HUDEP-2 (cell line): Measurements from ENCODE around the gene TARM1.
A peak's percentile ranks its signal among the peaks of the same experiment; 100 is the strongest.

Source experiments
- DNase-seq, 76 experiments: peaks; one replicate each; lab custom pipeline; 2025; ENCODE audit not compliant: unreplicated experiment in 76 of 76; lab: John Stamatoyannopoulos, UW

TARM1 gene

DNA sequence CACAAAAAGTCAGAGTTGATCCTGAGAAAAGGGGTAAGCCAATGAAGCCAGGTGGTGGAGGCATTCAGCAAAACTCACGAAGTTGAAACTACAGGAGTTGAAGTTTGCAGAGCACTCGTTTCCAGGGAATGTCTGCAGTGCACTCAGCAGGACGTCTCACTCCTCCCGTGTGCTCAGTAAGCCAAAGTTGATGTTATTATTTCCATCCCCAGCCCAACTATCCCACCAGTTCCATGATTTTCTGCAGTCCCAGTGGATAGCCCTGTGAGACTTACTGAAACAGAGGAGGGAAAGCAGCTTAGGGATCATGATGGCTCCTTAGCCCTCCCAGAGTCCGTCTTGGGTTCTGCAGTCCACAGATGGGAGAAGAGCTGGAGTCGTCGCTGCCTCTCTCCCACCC is at the start of gene TARM1:
TARM1 (minus strand) TSS at position 334 of the 400 bp plus-strand sequence; CDS start at position 309, 25 bp downstream.
- DNase-seq, result no peak

DNA sequence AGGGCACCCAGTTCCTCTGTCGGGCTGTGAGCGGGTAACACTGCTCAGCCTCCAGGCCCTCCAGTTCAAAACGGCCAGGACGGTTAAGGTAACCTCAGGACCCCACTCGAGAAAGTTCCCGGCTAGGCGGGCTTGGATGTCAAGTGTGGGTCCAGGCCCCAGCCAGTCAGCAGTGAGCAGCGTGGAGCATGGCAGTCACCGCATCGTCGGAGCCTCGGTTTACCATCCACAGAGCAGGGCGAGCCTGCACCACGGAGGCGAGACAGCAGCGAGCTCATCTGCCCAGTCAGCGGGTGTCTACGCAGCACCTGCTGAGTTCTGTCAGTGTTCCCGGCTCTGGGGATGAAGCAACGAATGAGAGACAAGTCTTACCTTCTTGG is 48.4 kb upstream of the TARM1 start:
- no peak for DNase-seq

DNA sequence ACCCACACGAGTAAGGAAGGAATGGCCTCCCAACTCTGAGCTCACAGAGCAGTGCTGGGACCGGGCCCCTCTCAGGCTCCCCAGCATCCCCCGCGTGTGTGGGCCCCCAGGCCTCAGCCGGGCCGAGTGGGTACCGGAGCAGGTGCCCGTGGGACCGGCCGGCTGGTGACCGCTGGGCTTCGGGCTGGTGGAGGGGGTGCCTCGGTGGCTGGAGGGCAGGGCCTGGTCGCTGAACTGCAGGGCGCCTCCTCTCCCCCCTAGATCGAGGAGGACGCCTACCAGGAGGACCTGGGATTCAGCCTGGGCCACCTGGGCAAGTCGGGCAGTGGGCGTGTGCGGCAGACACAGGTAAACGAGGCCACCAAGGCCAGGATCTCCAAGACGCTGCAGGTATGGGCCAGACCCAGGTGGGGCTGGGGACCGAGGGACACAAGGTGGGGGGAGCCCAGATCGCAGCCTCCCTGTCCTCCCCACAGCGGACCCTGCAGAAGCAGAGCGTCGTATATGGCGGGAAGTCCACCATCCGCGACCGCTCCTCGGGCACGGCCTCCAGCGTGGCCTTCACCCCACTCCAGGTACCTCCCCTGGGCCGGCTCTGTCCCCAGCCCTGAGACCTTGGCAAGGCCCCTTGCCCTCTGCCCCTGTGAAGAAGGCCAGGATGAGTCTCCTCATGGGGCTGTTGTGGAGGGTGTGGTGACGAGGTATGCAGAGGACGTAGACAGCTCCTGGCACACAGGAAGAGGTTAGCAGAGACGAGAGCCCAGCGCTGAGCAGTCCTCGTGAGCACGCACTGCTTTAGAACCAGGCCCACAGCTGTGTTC is 47.8 kb upstream of the TARM1 start:
- no peak for DNase-seq

DNA sequence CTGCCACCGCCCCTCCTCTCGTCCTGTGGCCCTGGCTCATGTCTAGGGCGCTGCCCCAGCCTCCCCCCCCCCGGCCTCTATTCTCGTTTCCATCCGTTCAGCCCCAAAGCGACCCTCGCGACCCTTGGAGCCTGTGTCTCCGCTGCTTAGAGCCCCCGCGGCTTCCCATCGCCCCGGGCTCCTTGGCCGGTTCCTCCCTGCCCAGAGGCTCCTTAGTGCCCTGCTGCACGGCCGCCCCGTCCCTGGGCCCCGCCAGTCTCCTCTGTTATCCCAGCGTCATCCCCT is 47.2 kb upstream of the TARM1 start:
- DNase-seq, result no peak

DNA sequence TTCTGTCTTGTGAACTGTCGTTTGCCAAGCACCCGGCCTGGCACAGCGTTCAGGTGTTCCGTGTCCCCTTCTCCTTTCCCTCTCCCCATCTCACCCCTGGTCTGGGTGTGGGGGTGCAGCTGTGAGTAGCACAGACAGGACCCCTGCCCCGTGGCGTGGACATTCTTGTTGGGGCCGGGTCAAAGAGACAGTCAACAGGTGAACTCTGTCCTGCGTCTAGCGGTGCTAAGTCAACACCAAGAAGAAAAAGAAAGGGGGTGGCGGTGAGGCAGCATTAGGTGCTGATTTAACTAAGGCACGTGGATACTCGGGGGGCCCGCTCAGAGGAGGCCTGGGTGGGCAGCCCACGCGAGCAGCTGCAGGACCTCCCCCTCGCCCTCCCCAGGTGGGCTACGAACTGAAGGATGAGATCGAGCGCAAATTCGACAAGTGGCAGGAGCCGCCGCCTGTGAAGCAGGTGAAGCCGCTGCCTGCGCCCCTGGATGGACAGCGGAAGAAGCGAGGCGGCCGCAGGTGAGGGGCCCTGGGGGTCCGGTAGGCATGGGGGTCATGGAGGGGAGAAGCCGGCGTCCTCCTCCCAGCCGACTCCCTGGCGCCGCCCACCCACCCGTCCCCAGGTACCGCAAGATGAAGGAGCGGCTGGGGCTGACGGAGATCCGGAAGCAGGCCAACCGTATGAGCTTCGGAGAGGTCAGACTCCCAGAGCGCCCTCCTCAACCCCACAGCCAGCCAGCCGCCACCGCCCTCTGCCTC is 46.7 kb upstream of the TARM1 start:
- no peak for DNase-seq

DNA sequence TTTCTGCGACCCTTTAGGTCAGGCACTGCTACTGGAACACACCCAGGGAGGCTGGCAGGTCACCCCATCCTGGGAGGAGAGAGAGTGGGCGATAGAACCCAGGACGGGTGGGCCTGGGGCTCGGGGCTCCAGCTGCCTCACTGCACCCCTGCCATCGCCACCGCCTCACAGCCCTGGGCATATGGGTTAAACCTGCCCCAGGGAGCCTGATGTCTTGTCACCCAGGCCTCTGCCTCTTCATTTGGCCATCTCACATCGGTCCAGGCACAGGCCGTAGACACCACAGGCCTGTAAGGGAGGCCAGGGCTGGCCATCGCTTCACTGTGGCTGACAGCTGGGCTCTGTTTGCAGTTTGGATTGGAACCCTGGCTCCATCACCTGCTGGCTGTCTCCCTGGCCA is 44.5 kb upstream of the TARM1 start:
- DNase-seq, result no peak

DNA sequence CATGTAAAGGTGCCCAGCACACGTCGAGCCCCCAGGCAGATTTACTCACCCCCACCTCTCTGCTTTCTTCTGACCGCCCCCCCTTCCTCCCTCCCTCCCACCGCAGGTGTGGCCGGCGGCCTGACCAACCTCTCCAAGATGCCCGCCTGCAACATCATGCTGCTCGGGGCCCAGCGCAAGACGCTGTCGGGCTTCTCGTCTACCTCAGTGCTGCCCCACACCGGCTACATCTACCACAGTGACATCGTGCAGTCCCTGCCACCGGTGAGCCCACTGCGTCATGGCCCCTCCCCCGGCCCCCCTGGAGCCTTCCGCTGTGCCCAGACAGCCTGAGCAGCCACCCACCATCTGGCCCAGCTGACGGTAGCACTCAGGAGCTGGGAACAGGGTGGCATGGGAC is 43.2 kb upstream of the TARM1 start:
- DNase-seq, result no peak

DNA sequence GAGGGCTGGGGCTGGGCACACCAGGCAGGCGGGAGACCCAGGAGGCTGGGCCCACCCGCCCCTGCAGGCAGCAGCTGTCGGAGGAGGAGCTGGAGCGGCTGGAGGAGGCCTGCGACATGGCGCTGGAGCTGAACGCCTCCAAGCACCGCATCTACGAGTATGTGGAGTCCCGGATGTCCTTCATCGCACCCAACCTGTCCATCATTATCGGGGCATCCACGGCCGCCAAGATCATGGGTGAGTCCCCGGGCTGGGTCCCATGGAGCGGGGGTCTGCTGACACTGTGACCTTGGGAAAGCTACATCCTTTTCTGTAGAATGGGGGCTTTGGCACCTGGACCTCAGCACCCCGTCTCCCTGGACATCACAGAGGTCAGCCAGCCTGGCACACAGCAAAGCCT is 42.5 kb upstream of the TARM1 start:
- no peak for DNase-seq

DNA sequence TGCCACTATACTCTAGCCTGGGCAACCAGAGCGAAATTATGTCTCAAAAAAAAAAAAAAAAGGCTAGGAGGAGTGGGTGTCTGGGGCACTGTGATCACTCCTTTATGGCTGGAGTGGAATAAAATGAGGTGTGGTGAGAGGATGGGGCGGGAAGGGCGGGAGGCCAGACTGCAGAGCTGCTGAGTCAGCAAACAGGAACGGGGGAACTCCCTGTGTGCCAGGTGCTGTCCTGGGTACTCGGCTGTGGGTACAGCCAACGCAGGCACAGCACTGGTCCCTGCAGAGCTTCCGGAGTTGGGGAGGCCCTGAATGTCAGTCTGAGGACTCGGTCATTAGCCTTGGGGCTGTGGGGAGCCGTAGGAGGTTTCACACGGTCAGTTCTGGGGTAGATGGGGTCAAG is 40.1 kb upstream of the TARM1 start:
- DNase-seq, result no peak

DNA sequence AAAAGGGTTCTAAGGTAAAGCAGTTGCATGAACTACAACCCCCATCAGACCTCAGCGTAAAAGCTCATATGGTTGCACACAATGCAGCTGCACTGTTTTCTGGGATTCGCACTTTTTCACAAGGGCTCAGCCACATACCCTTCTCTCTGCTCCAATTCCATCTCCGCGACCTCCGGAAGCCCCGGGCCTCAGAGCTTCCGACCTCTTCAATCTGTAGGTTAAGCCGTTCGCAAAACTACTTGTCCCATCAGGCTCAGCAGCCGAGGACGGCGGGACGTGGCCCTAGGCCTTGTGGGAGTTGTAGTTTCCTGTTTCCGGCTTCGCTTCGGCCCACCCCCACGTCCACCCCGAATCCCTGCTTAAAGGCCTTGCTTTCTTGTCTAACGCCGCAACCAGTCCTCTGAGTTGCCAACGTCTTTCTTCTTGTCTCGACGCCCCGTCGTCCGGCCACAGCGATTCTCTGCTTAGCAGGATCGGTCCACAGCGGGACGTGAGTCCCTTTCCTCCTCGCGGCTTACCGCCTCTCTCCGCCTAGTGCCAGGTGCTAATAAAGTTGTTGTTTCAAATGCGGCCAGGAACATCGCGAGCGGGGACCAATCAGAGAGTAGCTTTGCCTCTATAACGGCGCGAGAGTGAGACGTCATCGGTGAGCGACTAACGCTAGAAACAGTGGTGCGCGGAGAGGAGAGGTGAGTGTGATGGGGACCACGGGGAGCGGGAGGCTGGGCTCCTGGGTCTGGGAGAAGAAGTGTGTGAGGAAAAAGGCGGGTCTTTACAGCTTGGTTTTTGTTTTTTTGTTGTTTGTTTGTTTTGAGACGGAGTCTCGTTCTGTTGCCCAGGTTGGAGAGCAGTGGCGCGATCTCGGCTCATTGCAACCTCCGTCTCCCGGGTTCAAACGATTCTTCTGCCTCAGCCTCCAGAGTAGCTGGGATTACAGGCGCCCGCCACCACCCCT is 34.2 kb upstream of the TARM1 start, which contains the start of the genes PRPF31 and TFPT:
PRPF31 (plus strand) TSS at position 646 of the 955 bp plus-strand sequence. CDS start 2,525 bp downstream, outside the sequence.
TFPT (minus strand) TSS at position 549 of the 955 bp plus-strand sequence; CDS start at position 161, 388 bp downstream.
- DNase-seq, result peak; percentile 63 to 99 (median 95)

DNA sequence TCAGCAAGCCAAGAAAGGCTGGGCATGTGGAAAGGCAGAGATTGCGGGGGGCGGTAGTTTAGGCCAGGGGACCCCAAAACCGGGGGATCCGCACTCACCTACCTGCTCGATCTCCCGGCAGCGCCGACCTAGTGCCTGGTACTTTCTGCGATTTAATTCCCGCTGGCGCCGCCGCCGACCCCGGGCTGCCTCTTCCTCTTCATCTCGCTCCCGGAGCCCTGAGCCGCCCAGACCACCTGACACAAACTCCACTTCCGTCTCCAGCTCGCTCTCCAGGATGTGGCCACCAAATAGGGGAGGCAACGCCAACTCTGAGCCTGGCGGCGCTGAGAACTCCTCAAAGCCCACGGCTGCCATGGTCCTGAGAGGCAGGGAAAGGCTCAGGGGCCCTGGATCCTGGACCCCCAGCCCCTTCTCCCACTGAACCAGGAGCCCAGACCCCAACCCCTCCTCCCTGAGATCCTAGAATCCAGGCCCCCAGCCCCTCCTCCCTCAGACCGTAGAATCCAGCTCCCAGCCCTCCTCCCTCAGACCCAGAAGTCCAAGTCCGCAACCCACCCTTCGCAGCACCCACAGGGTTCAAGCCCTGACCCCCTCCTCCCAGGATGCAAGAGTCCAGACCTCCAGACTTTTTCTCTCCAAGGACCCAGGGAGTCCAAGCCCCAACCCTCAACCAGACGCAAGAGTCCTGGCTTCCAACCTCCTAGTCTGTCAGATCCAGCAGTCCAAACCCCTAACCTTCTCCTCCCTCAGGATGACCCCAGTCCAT is 33.4 kb upstream of the TARM1 start:
- peak in 26 of 76 experiments; percentile 5 to 46 (median 24) for DNase-seq

DNA sequence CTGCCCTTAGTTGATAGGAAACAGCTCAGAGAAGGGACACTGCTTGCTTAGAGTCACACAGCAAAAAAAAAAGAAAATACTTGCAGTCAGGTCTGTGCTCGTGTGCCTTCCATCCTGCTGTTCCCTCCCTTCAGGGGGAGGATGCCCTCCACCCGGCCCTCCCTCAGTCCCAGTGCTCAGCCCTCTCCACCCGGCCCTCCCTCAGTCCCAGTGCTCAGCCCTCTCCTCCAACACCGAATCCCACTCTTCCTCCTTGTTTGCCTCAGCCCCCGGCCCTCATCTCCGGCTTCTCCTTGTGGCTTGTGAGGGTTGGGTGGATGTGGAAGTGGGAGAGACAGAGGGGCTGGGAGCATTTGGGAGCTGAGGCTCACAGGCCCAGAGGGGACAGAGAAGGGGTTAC is 28.5 kb upstream of the TARM1 start:
- peak in 2 of 76 experiments; percentile 7 to 12 for DNase-seq

DNA sequence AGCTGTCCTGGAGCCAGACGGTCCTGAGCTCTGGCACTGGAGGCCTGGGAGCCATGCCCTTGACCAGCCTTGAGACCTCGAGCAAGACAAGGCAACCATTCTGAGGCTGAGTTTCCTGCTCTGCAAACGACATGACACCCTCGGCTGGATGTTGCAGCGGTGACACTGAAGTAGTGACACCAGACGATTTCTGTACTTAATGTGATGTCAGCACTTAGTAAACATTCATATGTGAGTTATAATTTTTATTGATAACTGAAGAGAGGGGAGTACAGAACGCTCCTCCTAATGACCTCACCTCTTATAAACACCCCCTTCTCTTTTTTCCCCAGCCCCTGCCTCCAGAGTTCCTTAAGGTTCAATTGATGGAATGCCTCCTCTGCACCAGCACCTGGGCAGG is 27.3 kb upstream of the TARM1 start:
- no peak for DNase-seq

DNA sequence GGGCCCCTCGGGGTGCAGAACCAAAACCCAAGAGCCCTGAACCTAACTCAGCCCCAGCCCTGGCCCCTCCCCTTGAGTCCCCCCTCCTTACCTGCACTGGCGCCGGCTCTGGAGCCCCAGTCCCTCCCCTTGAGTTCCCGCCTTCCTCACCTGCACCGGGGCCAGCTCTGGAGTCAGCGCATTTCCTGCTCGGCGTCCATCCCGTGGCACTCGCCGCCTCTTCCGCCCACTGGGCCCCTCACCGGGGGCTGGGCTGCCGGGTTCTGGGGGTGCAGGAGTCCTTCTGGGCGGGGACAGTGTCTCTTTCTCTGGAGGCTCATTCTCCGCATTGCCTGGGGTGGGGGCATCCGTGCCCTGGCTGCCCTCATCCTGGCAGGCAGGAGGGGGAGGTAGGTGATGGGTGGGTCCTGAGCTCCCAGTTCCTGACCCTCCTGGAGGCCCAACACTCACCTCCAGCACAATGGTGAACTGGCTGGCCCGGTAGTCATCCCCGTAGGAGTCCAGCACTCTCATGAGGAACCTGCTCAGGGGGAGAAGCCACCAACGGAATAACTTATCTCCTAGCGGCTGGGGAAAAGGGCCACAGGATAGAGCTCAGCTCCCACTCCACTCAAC is 26.8 kb upstream of the TARM1 start:
- DNase-seq, result no peak

DNA sequence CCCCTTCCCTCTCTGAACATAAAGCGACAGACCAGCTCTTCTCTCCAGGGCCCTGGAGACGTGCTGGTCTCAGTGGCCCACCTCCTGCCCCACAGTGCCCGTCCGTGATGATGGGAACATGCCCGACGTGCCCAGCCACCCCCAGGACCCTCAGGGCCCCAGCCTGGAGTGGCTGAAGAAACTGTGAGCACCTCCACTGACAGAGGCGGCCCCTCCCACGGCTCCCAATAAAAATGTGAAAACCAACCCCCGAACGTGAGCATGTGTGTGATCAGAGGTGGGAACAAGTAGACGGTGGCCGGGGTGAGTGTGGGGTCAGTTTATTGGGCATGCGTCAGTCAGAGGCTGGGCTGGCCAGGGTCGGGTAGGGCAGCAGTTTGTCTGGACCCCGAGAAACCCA is 25.6 kb upstream of the TARM1 start:
- no peak for DNase-seq

DNA sequence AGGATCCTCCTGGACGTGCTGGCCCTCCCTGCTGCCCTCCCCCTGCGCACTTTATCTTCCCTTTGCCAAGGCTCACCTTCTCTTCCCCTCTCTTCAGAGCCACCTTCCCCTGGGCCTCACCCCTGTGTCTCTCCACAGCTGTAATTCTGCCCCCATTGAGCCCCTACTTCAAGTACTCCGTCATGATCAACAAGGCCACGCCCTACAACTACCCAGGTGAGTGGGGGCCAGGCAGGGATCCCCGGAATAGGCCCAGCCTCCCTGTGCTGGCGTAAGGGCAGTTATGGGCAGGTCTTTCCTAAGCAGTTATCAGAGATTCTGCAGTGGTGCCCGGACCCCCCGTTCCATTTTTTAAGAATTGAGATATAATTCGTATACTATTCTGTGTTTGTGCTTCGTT is 24.6 kb upstream of the TARM1 start:
- DNase-seq, result no peak

DNA sequence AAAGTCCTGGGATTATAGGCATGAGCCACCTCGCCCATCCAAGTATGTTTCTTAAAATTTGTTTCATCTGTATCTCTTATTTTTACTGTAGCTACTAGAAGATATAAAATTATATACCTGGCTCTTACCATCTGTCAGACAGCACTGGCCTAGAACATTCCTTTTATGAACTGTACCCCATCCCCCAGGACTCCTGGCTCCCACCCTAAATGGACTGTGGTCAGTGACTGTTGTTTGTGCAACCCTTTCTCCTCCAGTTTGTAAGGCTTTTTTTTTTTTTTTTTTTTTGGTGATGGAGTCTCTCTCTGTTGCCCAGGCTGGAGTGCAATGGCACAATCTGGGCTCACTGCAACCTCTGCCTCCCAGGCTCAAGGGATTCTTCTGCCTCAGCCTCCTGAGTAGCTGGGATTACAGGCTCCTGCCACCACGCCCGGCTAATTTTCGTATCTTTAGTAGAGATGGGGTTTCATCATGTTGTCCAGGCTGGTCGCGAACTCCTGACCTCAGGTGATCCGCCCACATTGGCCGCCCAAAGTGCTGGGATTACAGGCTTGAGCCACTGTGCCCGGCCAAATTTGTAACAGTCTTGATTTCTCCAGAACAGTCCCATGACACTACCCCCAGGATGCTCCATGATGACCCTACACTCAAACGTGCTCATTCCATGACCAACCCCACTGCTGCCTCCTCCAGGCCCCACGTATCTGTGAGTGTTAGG is 24.0 kb upstream of the TARM1 start:
- DNase-seq, result no peak

DNA sequence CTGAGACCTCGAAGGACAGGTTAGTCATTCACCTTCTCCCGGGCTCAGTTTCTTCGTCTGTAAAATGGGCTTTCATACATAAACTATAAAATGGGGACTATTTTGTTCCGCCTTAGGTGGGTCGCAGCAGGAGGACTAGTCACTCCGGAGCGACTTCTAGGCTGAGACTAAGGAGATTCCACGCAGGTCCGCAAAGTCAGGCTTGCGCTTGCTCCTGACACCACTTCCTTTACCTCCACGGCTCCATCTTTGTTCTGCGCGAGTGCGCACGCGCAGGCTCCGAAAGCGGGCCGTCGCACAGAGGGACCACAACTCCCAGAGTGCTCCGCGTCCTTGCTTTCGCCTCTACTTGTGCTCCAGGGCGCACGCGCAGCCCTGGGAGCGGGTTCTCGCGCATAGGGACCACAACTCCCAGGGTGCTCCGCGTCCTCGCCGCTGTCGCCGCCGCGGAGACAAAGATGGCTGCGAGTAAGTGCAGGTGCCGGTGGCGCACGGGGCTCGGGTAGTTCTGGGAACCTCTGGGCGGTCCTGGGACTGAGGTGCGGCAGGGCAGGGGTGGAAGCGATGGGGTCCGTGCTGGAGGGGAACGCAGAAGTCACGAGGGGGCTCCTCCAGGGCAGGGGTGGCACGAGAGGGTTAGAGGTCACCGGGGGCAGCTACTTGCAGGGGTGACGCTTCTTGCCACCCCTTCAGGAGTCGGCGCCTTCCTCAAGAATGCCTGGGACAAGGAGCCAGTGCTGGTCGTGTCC is 21.4 kb upstream of the TARM1 start, which contains the start of gene NDUFA3:
NDUFA3 (plus strand) TSS at position 435 of the 749 bp plus-strand sequence; CDS start at position 459, 24 bp downstream.
- DNase-seq, result peak in 75 of 76 experiments; percentile 72 to 100 (median 98)
